Measurements from ENCODE around the gene BAIAP2L1.
"Not testable (repeated sequence)": the region's sequence is repeated elsewhere in the genome, so short reads cannot be mapped to it uniquely, and the experiment has no call there.

BAIAP2L1 gene, protein sequence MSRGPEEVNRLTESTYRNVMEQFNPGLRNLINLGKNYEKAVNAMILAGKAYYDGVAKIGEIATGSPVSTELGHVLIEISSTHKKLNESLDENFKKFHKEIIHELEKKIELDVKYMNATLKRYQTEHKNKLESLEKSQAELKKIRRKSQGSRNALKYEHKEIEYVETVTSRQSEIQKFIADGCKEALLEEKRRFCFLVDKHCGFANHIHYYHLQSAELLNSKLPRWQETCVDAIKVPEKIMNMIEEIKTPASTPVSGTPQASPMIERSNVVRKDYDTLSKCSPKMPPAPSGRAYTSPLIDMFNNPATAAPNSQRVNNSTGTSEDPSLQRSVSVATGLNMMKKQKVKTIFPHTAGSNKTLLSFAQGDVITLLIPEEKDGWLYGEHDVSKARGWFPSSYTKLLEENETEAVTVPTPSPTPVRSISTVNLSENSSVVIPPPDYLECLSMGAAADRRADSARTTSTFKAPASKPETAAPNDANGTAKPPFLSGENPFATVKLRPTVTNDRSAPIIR

GRCh38 chr7:98400542-98401340 is at the start of gene BAIAP2L1:
BAIAP2L1 (minus strand) TSS chr7:98401090; CDS start chr7:98400852, 238 bp downstream.
- no peak for TF ChIP-seq CTCF (IDR thresholded peaks at IDR 0.05; ENCODE audit: insufficient read depth, low read depth, low read length, missing control alignments)
- peak within 1 kb of the TSS; percentile 91 for H3K4me3 ChIP-seq (ENCODE audit: low read depth, low read length)
- peak; percentile 95 for DNase-seq (ENCODE audit: low read depth)

DNA sequence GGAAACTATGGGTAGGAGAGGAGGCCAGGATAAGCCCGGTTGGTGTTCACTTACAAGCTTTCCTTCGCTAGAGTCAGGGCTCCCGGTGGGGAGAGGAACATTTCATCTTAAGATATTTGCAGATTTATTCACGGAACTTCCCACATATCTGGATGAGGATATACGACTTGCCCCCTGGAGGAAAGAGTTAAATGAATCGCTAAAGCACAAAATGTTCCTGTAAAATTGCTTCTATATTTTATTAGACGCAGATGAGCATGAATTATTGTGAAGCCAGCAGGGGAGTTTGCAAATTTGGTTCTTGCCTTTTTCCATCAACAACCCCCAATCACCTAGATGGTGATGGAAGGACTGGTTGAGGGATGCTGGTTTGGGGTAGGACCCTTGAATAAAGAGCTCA is 47.9 kb upstream of the BAIAP2L1 start:
- no peak for DNase-seq (ENCODE audit: low read depth)
- H3K4me3 ChIP-seq (ENCODE audit: low read depth, low read length): no peak overlapping the region
- no peak for TF ChIP-seq CTCF (IDR thresholded peaks at IDR 0.05; ENCODE audit: insufficient read depth, low read depth, low read length, missing control alignments)

DNA sequence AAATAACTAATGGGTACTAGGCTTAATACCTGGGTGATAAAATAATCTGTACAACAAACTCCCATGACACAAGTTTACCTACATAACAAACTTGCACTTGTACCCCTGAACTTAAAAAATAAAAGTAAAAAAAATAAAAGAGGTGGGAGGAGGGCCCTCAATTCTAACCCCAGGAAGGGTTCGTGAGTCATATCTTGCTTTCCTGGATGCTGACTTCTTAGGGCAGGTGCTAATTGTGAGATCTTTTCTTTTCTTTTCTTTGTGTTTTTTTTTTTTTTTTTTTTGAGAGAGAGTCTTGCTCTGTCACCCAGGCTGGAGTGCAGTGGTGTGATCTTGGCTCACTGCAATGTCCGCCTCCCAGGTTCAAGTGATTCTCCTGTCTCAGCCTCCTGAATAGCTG is 40.1 kb upstream of the BAIAP2L1 start:
- not testable (repeated sequence) for H3K4me3 ChIP-seq (ENCODE audit: low read depth, low read length)
- DNase-seq (ENCODE audit: low read depth): peak; percentile 43

DNA sequence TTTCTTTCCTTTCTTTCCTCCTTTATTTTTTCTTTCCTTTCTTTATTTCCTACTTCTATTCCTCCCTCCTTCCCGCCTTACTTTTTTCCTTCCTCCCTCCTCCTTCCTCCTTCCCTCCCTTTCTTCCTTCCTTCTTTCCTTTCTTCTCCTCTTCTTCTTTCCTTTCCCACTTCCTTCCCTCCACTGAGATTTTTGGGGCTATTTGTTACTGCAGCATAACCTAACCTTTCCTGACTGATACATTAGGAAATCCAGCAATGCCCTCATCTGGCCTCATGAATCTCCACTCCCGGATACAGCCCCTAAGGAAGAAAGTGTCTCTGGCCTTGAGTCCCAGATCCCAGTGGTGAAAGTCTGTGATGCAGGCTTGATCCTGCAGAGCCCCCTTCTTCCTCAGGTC is 38.6 kb upstream of the BAIAP2L1 start:
- TF ChIP-seq CTCF (IDR thresholded peaks at IDR 0.05; ENCODE audit: insufficient read depth, low read depth, low read length, missing control alignments): no peak
- DNase-seq (ENCODE audit: low read depth): no peak

GRCh38 chr7:98434087-98434486 is 33.2 kb upstream of the BAIAP2L1 start:
- no peak for DNase-seq (ENCODE audit: low read depth)
- no peak for TF ChIP-seq CTCF (IDR thresholded peaks at IDR 0.05; ENCODE audit: insufficient read depth, low read depth, low read length, missing control alignments)
- H3K4me3 ChIP-seq (ENCODE audit: low read depth, low read length): no peak overlapping the region

More for the DNA sequence above, 38.6 kb upstream of the BAIAP2L1 start:
- no peak overlapping the region for H3K4me3 ChIP-seq (ENCODE audit: low read depth, low read length)

GRCh38 chr7:98429799-98430198 is 28.9 kb upstream of the BAIAP2L1 start:
- H3K4me3 ChIP-seq (ENCODE audit: low read depth, low read length): no peak overlapping the region
- TF ChIP-seq CTCF (IDR thresholded peaks at IDR 0.05; ENCODE audit: insufficient read depth, low read depth, low read length, missing control alignments): no peak
- DNase-seq (ENCODE audit: low read depth): no peak

DNA sequence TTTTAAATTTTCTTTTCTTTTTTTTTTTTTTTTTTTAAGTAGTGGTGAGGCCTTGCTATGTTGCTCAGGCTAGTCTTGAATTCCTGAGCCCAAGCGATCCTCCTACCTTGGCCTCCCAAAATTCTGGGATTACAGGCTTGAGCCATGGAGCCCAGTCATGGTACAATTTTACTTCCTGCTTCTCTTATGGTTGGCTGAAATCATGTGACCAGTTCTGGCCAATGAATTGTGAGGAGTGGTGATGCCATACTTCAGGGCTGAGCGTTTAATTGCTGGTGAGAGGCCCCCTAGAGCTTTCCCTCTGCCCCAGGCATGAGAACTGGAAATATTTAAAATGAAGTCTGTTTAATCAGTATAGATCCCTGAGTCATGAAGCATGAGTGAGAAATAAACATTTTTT is 22.2 kb upstream of the BAIAP2L1 start:
- H3K4me3 ChIP-seq (ENCODE audit: low read depth, low read length): no peak overlapping the region
- peak; percentile 48 for DNase-seq (ENCODE audit: low read depth)
- no peak for TF ChIP-seq CTCF (IDR thresholded peaks at IDR 0.05; ENCODE audit: insufficient read depth, low read depth, low read length, missing control alignments)
